Skeletal muscle tissue (tissue), 4 donors: ENCODE data around the gene CHST15. TPM values are rescaled to one million over a fixed set of nuclear protein-coding genes. Genes with fewer than 3 reads are reported as not detected.

ENCODE experiments used
- H3K27ac ChIP-seq: one replicate; pipeline ENCODE4 v1.7.0; 2013; ENCODE audit warnings: mild to moderate bottlenecking, low read depth, low read length, inconsistent platforms
- H3K27me3 ChIP-seq, 3 donors: one replicate each; pipeline ENCODE4 v1.7.0; 2013; ENCODE audit warnings: low read length in 3 of 3; ENCODE audit not compliant: control insufficient read depth in 3 of 3, insufficient read depth in 3 of 3
- H3K36me3 ChIP-seq, 3 donors: one replicate each; pipeline ENCODE4 v1.7.0; 2013; ENCODE audit warnings: low read length in 3 of 3; ENCODE audit not compliant: control insufficient read depth in 3 of 3, insufficient read depth in 3 of 3
- H3K4me1 ChIP-seq, 3 donors: one replicate each; pipeline ENCODE4 v1.7.0; 2013; ENCODE audit warnings: low read length in 3 of 3, mild to moderate bottlenecking in 3 of 3; ENCODE audit not compliant: control insufficient read depth in 3 of 3, insufficient read depth in 3 of 3
- H3K4me3 ChIP-seq, 3 donors: one replicate each; pipeline ENCODE4 v1.7.0; 2013; ENCODE audit warnings: low read length in 3 of 3
- H3K9ac ChIP-seq, 3 donors: one replicate each; pipeline ENCODE4 v1.7.0; 2013; ENCODE audit warnings: low read length in 3 of 3, mild to moderate bottlenecking in 3 of 3, moderate library complexity in 2 of 3, low read depth in 1 of 3
- H3K9me3 ChIP-seq, 3 donors: one replicate each; pipeline ENCODE4 v1.7.0; 2013; ENCODE audit warnings: low read length in 3 of 3; ENCODE audit not compliant: control insufficient read depth in 3 of 3
- total RNA-seq: library from RNA; depleted of rRNA; stranded (reverse); fragments of >200 nt; gene quantifications from one replicate; pipeline ENCODE4 v1.2.3, GENCODE V29; 2014
- donor health status: Osteomylitis.

The CHST15 gene
- total RNA-seq, 1 donor from 2014 or later = 19.3 TPM

DNA sequence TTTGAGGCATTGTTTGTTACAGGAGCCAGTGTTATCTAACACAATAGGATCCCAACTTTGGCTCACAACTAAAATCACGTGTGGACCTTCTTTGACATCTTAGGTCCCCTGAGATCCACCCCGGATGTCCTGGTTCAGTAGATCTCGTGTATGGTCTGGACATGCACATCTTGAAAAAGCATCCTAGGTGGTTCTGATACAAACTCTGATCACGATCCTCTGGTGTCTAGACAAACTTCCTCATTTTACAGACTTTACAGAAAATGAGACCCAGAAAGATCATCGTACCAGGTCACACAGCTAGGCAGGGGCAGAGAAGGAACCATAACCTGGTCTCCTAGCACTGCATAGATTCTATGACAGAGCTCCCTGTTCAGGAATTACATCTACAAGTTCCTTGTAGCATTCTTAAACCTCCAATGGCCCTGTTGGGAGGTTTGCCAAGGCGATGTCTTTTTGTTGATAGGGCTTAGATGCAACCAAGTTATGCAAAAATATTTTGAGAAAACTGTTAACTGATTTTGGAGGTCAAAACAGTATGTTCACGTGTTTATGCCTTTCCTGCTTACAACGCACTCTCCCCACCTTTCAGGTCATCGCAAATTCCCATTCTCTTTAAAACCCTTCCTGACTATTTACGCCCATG, 30.8 kb upstream of the CHST15 start:
- Histone ChIP-seq H3K4me3 (no peak overlapping the region), H3K36me3 (no peaks in the 10 kb centered on the region), H3K4me1 (peaks cover 15 to 29% (median 23%) of the 10 kb centered on the region in 3 donors), H3K9ac (no peak overlapping the region), H3K9me3 (no peaks in the 10 kb centered on the region), H3K27ac (no peak overlapping the region), H3K27me3 (no peaks in the 10 kb centered on the region)

DNA sequence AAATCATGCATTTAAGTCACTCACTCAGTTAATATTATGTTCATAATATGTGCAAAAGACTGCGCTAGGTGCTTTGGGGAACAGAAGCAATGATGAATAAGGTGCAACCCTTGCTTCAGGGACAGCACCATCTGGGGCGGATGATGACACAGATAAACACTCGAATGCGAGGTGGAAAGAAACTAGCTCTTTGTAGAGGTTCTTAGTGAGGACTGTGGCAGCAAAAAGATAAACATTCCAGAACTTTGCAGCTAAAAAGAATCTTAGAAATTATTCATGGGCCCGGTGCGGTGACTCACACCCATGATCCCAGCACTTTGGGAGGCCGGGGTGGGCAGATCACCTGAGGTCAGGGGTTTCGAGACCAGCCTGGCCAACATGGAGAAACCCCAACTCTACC, 29.8 kb upstream of the CHST15 start:
- no peaks in the 10 kb centered on the region for H3K9me3 ChIP-seq

DNA sequence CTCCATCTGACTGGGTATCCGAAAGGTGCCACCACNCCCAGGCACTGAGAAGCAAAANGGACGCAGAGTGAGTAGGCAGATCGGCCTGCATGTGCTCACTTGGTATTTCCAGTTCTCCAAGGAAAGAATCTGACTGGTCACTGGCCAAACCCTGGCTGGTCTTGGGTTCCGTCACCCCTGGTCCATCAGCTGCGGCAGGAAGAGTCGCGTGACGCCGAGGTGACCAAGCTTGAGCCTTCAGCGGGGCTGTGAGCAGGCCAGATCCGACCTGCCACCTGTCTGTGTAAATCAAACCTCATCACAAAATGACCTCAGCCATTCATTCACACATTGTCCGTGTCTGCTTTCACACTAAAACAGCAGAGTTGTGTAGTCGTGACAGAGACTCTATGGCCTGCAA, 28.8 kb upstream of the CHST15 start:
- H3K27ac ChIP-seq = peak overlapping the region; percentile 78
- no peaks in the 10 kb centered on the region for H3K27me3 ChIP-seq
- peaks cover 17 to 32% (median 26%) of the 10 kb centered on the region in 3 donors for H3K4me1 ChIP-seq
- H3K9ac ChIP-seq = peak overlapping the region; percentile 10 to 63 (median 29)
- H3K4me3 ChIP-seq = peak overlapping the region in 1 of 3 donors; percentile 35
- no peaks in the 10 kb centered on the region for H3K36me3 ChIP-seq
- H3K9me3 ChIP-seq = no peaks in the 10 kb centered on the region

More for the DNA sequence above, 29.8 kb upstream of the CHST15 start:
- H3K36me3 ChIP-seq = no peaks in the 10 kb centered on the region
- peak overlapping the region; percentile 78 for H3K27ac ChIP-seq
- peaks cover 17 to 32% (median 23%) of the 10 kb centered on the region in 3 donors for H3K4me1 ChIP-seq
- no peak overlapping the region for H3K4me3 ChIP-seq
- no peaks in the 10 kb centered on the region for H3K27me3 ChIP-seq
- H3K9ac ChIP-seq = no peak overlapping the region

DNA sequence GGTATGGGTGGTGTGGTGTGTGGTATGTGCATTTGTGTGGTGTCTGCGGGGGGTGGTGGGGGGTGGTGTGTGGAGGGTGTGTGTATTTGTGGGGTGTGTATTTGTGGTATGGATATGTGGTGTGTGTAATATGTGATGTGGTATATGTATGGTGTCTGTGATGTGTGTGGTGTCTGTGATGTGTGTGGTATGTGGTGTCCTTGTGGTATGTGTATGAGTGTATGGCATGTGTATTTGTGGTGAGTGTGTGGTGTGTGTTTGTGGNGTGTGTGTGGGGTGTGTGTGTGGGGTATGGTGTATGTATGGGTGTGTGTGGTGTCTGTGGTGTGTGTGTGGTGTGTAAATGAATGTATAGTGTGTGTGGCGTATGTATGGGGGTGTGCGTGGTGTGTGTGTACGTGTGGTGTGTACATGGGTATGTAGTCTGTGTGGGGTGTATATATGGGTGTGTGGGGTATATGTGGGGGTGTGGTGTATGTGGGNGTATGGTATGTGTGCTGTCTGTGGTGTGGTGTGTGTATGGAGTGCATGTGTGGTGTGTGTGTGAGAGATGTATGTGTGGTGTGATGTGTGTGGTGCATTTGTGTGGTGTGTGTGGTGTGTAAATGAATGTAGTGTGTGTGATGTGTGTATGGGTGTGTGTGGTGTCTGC, 27.1 kb upstream of the CHST15 start:
- Histone ChIP-seq H3K27me3 (no peaks in the 10 kb centered on the region), H3K27ac (no peak overlapping the region), H3K4me3 (no peak overlapping the region), H3K4me1 (peaks cover 17 to 36% (median 28%) of the 10 kb centered on the region in 3 donors), H3K9ac (no peak overlapping the region), H3K36me3 (no peaks in the 10 kb centered on the region), H3K9me3 (no peaks in the 10 kb centered on the region)

DNA sequence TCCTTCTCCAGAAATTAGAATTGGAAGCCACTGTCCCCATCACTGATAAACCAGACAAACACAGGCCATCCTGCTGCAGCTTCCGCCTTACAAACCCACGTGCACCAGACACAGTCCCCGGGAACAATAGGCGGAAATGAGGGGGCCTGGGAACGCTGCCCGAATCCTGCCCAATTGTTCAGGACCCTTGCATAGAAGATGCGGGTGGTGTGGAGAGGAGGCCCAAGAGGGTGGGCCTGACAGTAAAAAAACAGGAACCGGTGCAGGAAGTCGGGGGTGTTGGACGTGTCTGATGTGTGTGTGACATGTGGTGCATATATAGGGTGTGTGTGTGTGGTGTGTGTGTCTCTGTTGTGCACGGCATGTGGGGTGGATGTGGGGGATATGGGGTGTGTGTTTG, 26.5 kb upstream of the CHST15 start:
- Histone ChIP-seq H3K27me3 (no peaks in the 10 kb centered on the region), H3K4me3 (no peak overlapping the region), H3K4me1 (peaks cover 17 to 36% (median 28%) of the 10 kb centered on the region in 3 donors), H3K9ac (no peak overlapping the region), H3K27ac (no peak overlapping the region), H3K9me3 (no peaks in the 10 kb centered on the region), H3K36me3 (no peaks in the 10 kb centered on the region)

DNA sequence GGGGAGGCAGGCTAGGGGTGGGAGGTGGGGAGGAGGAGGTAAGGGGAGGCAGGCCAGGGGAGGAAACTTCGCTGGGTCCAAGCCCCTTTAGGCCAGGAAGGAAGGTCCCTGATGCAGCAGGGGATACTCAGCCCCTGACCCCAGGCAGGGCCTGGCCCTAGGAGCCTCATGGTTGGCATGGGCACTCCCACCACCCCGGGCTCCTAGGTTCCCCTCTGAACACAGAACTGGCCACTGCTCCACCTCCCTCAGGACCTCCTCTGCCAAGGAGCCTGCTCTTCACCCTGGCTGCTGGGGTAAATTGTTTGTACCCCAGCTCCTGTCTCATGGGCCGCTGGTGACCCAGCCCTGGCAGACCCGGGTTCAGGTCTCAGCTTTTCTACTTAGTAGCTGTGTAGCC, 25.8 kb upstream of the CHST15 start:
- Histone ChIP-seq H3K4me3 (no peak overlapping the region), H3K36me3 (no peaks in the 10 kb centered on the region), H3K27me3 (no peaks in the 10 kb centered on the region), H3K4me1 (peaks cover 17 to 36% (median 28%) of the 10 kb centered on the region in 3 donors), H3K9me3 (no peaks in the 10 kb centered on the region), H3K9ac (no peak overlapping the region), H3K27ac (peak overlapping the region; percentile 30)

DNA sequence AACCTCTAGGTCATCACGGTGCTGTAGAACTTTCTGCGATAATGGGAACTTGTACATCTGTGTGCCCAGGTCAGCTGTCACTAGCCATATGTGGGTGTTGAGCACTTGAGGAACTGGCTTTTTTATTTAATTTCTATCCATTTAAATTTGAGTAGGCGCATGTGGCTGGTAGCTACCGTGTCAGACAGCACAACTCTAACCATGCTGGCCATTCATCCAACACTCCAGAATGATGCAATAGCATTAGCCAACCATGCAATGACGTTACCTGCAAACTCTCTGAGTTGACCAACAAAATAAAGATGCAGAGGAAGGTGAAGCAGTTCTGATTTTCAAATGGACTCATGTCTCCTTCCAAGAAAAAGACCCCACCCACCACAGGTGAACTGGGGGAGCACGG, 24.4 kb upstream of the CHST15 start:
- Histone ChIP-seq H3K9ac (no peak overlapping the region), H3K4me1 (peaks cover 13 to 33% (median 28%) of the 10 kb centered on the region in 3 donors), H3K36me3 (no peaks in the 10 kb centered on the region), H3K27me3 (no peaks in the 10 kb centered on the region), H3K27ac (no peak overlapping the region), H3K4me3 (no peak overlapping the region), H3K9me3 (no peaks in the 10 kb centered on the region)

DNA sequence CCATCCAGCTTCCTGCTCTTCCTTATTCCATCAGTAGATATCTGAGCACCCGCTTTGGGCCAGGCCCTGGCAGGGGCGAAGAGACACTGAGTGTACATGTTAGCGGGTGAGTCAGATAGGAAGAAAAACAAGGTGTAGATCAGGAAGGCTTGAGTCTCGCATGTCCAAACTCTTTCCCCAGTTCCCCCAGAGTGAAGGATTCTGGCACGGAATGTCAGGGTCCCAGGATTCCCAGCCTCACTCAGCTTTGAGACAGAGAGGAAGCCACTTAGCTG, 24.1 kb upstream of the CHST15 start:
- Histone ChIP-seq H3K36me3 (no peaks in the 10 kb centered on the region), H3K4me1 (peaks cover 12 to 29% (median 24%) of the 10 kb centered on the region in 3 donors), H3K27me3 (no peaks in the 10 kb centered on the region), H3K9me3 (no peaks in the 10 kb centered on the region), H3K4me3 (no peak overlapping the region), H3K9ac (no peak overlapping the region), H3K27ac (no peak overlapping the region)

DNA sequence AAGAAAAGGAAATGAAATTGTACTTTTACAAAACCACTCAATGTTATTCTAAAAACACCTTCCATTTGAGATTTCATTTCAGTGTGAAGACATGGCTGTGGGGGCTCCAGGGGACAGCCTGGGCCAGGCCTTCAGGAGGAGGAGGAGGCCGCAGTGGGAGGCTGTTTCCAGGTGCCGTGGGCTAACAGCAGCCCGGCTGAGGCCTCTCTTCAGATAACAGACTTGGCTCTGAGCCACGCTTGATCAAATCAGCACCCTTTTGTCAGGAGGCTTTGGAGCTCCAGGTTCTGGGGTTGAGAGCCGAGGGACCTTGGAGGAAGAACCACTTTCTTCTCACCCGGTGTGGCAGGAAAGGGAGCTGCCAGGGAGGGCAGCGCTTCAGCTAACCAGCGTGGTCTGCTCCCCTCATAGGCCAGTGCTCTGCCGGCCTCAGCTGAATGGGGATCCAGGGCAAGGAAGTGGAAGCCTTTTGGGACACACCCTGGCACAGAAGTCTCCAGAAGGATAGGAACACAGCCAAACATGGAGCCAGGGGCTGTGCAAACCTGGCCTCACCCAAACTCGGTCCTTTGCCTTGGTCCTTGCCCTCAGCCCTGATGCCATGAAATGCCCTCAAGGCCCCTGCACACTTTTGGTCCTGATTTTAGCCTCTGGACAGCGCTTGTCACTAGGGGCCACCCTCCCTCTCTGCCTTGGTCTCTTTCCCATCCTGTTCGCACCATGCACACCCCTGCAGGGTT, 23.5 kb upstream of the CHST15 start:
- H3K9ac ChIP-seq = no peak overlapping the region
- H3K27ac ChIP-seq = no peak overlapping the region

DNA sequence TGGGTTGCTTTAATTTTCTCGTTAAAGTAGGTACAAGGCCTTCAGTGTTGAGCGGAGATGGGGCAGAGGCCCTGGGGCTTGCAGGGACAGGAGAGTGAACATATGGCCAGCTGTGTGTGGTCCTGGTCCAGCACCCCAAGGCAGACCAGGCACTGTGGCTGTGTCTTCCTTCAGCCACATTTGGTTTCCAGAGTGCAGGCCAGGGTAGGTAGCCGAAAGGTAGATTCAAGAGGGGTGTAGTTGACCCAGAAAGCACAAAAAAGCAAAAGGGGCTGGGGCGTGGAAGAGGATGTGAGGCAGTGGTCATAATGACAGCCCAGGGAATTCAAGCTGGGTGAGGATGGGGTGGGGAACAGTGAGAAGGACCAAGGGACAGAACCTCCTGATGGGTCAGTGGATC, 21.3 kb upstream of the CHST15 start:
- H3K36me3 ChIP-seq = no peaks in the 10 kb centered on the region
- H3K27me3 ChIP-seq = no peaks in the 10 kb centered on the region
- H3K27ac ChIP-seq = no peak overlapping the region
- H3K4me1 ChIP-seq = peaks cover 5 to 11% (median 6%) of the 10 kb centered on the region in 3 donors
- H3K9ac ChIP-seq = no peak overlapping the region
- H3K4me3 ChIP-seq = no peak overlapping the region
- no peaks in the 10 kb centered on the region for H3K9me3 ChIP-seq

More for the DNA sequence above, 23.5 kb upstream of the CHST15 start:
- peaks cover 7 to 24% (median 19%) of the 10 kb centered on the region in 3 donors for H3K4me1 ChIP-seq
- no peaks in the 10 kb centered on the region for H3K9me3 ChIP-seq
- no peaks in the 10 kb centered on the region for H3K36me3 ChIP-seq
- H3K4me3 ChIP-seq = no peak overlapping the region
- H3K27me3 ChIP-seq = no peaks in the 10 kb centered on the region
